ENCODE results near the gene TMEM121.
A peak's percentile ranks its signal among the peaks of the same experiment; 100 is the strongest.

TMEM121 gene

DNA sequence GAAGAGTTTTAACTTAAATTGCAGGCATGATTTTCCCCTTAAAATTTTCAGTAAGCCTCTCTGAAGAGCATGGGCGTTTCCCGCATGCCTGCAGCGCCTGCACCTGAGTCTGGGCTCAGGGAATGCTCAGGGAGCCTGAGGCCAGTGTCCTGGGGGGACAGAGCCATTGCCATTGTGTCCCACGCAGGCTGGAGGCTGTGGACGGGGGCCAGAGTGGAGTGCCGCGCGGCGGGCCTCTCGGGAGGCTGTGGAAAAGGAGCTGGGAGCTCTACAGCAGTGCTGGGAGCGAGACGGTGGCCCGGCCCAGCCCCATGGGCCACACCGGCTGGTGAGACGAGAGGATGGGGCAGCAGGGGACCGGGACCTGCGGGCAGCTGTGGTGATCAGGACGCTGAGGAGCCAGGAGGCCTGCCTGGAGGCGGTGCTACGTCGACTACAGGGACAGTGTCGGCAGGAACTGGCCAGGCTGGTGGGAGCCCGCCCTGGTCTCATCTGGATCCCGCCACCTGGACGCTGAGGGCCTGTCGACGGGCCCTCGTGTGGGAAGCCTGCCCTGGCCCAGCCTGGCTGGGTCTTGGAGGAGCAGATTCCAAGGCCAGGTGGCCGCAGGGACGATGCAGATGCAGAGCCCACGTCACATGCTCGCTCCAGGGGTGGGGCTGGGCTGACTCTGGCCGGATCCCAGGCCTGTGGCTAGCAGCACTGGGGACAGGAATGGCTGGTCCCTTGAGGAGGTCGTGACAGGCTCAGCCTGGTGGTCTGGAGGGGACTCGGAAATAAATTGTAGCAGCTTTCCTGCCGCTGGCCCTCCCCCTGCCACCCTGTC, 27.7 kb upstream of the TMEM121 start:
- no peak for DNase-seq (ENCODE audit: low spot score)

GRCh38 chr14:105499256-105500035, 26.9 kb upstream of the TMEM121 start:
- DNase-seq (ENCODE audit: low spot score): no peak

DNA sequence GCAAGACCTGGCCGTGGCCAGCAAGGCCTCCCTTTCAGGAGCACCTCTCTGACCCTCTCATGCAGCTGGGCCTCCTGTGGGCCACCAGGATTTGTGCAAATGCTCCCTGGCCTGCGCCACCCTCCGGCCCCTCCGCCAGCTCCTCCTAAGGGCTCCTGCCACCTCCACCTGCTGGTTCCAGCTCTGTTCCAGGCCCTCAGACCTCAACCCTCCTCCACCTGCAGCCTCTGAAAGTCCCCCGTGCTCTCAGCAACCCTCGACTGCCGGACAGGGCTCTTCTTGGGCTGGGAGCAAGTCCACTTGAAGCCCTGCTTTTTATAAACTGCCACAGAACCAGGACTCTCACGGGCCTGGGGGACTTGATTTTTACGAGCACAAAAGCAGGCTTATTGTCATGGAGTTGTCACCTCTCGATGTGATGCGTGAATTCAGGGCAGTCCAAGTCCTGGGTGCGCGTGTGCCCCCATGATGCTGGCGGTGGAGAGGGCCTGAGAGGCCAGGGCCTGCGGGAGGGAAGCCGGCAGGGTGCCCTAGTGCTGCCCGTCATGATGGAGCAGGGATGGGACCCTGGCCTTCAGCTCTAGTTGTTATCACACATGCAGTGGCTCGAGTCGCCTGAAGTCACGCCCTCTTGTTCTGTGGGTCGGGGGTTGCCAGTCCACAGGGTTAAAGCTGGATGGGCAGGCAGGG, 26.2 kb upstream of the TMEM121 start:
- no peak for DNase-seq (ENCODE audit: low spot score)

- DNase-seq (ENCODE audit: low spot score): no peak
Measured at GRCh38 chr14:105500726-105501101, 25.7 kb upstream of the TMEM121 start.

DNA sequence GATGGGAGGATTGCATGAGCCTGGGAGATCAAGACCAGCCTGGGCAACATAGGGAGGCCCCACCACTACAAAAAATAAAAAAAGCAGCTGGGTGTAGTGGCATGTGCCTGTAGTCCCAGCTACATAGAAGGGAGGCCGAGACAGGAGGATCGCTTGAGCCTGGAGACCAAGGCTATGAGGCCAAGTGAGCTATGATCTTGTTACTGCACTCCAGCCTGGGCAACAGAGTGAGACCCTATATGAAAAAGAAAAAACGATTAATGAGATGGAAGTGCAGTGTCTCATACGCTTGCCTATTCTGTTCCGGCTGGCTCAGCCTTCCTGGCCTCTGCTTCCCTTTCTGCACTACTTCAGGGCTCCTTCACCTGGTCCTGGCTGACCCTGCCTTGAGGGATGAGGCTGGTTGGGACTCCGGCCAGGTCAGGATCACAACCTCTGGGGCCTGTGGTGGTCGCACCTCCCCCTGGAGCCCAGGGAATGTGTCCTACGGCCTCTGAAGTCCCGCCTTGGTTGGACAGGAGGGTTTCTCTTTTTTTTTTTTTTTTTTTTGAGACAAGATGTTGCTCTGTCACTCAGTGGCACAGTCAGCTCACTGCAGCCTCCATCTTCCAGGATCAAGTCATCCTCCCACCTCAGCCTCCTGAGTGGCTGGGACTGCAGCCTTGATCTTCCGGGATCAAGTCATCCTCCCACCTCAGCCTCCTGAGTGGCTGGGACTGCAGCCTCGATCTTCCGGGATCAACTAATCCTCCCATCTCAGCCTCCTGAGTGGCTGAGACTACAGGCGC, 24.7 kb upstream of the TMEM121 start:
- no peak for DNase-seq (ENCODE audit: low spot score)

DNA sequence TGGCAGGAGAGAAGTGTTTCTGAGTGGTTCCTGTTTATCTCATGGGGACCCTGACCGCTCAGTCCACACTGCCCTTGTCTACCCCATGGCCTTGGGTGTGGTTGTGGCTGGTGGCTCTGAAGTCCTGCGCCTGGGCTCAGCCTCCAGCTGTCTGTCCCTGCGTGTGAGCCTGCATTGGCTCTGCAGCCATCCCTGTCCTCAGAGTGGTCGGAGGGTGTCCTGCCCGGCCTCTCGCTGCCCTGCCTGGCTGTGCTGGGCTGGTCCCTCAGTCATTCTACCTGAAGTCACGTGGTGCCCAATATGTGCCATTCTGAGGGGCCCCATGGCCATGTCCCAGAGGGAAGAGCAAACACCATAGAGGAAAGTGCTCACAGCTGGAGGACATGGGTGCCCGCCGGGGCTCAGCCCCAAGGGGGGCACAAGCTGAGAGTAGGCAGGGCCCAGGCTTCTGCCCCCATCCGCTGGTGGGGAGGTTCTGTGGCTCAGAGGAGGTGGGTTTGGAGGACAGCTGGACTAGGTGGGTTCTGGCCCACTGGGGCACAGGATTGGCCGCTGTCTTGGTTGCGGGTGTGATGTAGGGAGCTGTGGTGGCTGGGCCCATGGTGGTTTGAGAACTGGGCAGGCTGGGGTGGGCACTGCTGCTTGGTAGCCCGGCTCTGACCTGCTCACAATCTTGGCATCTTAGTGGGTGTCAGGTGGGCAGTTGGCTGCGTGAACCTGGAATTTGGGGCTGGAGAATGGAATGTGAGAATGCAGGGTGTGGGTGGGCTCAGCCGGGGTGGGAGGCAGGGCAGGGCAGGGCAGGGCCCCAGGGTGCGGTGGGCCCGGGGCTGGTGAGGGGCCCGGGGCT, 23.7 kb upstream of the TMEM121 start:
- no peak for DNase-seq (ENCODE audit: low spot score)

- DNase-seq (ENCODE audit: low spot score): no peak
Measured at GRCh38 chr14:105503296-105503640, 23.1 kb upstream of the TMEM121 start.

GRCh38 chr14:105503935-105504692, 22.3 kb upstream of the TMEM121 start:
- no peak for DNase-seq (ENCODE audit: low spot score)

- no peak for DNase-seq (ENCODE audit: low spot score)
Measured at GRCh38 chr14:105505101-105505500, 21.3 kb upstream of the TMEM121 start.

GRCh38 chr14:105507247-105507646, 19.1 kb upstream of the TMEM121 start:
- DNase-seq (ENCODE audit: low spot score): no peak

DNA sequence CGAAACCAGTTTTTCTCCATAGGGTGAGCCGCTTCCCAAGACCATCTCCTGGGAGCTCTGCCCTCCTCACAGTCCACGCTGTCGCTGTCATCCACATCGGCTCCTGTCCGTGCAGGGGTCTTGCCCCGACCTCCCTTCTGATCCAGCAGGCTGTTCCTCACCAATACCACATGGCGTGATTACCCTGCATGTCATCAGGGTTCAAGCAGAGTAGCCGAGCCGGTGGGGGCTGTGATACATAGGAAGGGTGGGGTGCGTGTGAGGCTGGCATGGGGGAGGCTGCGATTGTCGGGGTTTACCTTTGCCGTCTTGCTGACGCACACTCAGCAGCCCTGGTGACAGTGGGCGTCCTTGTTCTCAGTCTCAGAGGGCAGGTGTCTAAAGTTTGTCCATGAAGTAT, 18.3 kb upstream of the TMEM121 start:
- DNase-seq (ENCODE audit: low spot score): no peak

DNA sequence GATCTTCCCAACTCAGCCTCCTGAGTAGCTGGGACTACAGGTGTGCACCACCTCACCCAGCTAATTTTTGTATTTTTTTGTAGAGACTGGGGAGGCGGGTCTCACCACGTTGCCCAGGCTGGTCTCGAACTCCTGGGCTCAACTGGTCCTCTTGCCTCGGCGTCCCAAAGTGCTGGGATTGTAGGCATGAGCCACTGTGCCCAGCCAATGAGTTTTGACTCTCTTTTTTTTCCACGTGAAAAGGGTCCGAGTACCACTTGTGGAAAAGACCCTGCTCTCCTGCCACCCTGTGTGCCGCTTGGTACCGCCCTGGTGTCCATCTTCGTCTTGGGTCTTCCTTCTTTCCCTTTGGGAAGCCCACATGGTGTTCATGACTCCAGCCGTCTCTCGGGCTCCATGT, 17.8 kb upstream of the TMEM121 start:
- DNase-seq (ENCODE audit: low spot score): no peak

GRCh38 chr14:105517096-105517495, 9.3 kb upstream of the TMEM121 start:
- no peak for DNase-seq (ENCODE audit: low spot score)

GRCh38 chr14:105519946-105520698, 6.3 kb upstream of the TMEM121 start:
- DNase-seq (ENCODE audit: low spot score): no peak

GRCh38 chr14:105525326-105525725, 1.1 kb upstream of the TMEM121 start:
- DNase-seq (ENCODE audit: low spot score): no peak

DNA sequence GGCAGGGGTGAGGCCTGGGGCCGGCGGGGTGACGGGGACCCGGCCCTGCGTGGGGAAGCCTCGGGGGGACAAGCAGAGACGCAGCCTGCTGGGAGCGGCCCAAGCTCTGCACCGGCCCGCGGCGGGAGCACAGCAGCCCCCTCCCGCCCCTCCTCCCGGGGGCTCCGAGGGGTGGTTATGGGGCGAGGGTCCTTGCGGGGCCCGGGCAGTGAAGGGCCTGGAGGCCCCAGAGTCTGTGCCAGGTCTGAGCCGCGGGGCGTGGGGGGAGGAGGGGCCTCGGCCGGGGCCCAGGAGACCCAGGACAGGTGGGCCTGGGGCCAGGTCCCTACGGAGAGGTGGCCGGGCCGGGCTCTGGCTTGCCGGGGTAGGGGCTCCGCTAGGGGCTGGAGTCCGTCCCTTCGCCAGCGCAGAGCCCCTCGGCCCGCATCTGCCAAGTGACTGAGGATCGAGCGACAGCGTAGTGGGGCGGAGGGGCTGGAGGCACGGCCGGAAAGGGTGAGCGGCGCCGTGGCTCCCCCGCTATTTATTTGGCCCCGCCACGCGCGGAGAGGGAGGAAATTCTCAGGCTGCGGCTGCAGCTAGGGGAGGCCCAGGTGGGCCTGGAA, 495 bp downstream of the TMEM121 start:
- no peak for DNase-seq (ENCODE audit: low spot score)

GRCh38 chr14:105527381-105527825, 1.0 kb downstream of the TMEM121 start:
- no peak for DNase-seq (ENCODE audit: low spot score)

GRCh38 chr14:105527826-105528585, 1.6 kb downstream of the TMEM121 start:
- DNase-seq (ENCODE audit: low spot score): peak; percentile 72

All from RKO (cell line).